ENCODE measurements around the gene ABI3. TPM values are rescaled to one million over a fixed set of nuclear protein-coding genes. Genes with fewer than 3 reads are reported as not detected.

The ABI3 gene
- total RNA-seq, 2 donors from 2014 or later: 5.7 to 12.5 TPM

DNA sequence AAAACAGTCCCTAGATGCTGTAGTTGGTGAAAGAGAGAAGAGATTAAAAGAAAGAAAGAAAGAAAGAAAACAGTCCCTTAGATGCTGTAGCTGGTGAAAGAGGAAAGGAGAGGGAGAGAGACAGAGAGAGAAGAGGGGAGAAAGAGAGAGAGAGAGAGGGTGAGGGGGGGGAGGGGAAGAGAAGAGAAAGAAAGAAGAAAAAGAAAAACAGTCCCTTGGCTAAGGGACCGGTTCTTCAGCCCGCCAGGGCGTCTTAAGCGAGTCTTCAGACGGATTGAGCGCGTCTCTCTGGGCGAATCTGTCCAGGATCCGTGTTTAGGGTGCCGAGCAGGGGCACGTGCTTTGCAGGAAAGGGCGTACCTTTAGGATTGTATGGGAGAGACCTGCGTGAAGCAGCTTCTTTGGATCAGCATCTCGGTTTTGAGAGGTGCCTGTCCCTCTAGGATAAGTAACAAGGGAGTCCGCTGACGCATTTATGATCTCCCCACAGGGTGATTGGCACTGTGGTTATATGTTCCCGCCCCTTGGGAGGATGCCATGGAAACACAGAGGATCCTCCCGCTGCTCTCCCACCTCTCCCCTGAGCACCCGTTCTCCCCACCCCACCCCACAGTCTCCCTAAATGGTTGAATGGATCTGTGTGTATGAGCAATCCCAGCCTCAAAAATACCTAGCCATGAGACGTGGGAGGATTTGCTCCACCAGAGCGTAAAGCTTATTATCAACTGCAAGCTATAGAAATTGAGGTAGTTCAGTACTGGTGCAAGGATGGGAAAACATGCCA is 16.8 kb upstream of the ABI3 start:
- DNase-seq: peak; percentile 63
- ATAC-seq: peak in 1 of 2 donors; percentile 25
- intact Hi-C loops (cut with DNase I): loop anchor here in 1 of 2 donors (5.0 kb wide), 1 partner anchor 34 kb away; no protein-coding TSS in a partner anchor

DNA sequence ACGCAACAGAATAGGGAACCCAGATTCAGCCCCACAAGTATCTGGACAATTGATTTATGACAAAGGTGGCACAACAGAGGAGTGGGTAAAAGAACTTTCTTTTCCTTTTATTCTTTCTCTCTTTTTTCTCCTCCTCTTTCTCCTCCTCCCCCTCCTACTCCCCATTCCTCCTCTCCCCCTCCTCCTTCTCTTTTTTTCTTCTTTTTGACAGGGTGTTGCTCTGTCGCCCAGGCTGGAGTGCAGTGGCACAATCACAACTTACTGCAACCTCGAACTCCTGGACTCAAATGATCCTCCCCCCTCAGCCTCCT is 16.3 kb upstream of the ABI3 start:
- intact Hi-C loops (cut with DNase I): loop anchor here in 1 of 2 donors (5.0 kb wide), 1 partner anchor 33 kb away; no protein-coding TSS in a partner anchor
- DNase-seq: no peak
- ATAC-seq: no peak

DNA sequence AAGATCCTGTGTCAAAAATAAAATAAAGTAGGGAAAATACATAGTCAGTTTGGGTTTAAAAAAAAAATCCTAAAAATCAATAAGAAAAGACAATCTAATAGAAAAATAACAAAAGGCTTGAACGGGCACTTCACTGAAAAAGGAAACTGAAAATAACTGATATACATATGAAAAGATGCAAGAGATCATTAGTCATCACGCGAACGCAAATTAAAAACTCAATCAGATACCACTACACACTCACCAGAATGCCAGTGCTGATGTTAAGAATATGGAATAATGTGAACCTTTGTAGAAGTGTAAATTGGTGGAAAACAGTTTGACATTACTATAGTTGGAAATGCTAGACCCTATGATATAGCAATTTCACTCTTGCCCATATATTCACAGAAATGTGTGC is 14.8 kb upstream of the ABI3 start:
- DNase-seq (no peak), ATAC-seq (no peak)
- intact Hi-C loops (cut with DNase I): no loop called here

DNA sequence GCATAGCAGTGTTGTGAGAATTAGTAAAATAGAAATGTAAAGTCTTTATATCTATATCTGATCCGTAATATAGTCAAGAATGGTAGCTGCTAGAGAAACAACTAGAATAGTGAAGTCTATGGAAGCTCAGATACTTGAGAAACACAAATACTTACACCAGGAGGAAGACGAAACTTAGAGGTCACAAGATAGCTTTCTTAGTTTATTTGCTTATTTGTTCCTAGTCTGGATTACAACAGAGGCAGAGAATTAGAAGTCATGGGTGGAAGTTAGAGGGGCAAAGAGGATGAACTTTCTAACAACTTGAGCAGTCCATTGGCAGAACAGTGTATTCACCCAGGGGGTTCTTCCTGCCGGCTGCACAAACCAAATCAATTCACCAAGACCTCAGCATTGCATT is 14.0 kb upstream of the ABI3 start:
- ATAC-seq: no peak
- intact Hi-C loops (cut with DNase I): no loop called here
- no peak for DNase-seq

DNA sequence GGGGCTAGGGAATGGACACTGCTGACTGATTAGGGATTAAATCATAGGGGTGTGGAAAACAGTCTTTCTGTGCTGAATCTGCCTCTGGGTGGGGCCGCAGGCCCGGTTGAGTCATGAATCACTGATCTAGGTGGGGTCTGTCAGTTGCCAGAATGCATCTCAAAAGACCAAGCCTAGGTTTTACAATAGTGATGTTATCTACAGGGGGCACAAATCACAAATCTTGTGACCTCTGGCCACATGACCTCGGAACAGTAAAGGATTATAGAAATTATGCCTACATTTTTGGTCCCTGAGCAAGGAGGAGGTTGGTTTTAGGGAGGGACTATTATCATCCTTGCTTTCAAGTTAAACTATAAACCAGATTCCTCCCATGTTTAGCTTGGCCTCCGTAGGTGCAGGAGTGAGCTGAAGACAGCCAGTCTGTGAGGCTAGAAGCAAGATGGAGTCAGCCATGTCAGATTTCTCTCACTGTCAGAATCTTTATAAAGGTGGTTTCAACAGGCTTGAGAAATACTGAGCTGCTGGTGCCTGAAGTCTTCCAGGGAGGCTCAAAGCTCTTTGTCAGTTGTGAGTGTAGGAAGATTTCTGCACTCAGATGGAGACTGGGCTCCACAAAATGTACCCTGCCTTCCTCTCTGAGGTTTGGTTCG is 13.0 kb upstream of the ABI3 start:
- no peak for ATAC-seq

DNA sequence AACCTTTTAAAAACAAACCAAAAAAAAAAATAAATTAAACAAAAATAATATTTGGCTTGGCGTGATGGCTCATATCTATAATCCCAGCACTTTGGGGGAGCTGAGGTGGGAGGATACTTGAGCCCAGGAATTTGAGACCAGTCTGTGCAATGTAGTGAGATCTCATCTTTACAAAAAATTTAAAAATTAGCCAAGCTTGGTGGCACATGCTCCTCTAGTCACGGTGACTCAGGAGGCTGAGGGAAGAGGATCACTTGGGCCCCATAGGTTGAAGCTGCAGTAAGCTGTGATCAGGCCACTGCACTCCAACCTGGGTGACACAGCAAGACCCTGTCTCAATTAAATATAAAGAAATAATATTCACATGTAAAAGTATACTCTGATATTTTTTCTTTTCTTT is 12.3 kb upstream of the ABI3 start:
- ATAC-seq (no peak), DNase-seq (no peak)
- intact Hi-C loops (cut with DNase I): no loop called here

More for the DNA sequence above, 13.0 kb upstream of the ABI3 start:
- intact Hi-C loops (cut with DNase I): no loop called here
- DNase-seq: no peak

DNA sequence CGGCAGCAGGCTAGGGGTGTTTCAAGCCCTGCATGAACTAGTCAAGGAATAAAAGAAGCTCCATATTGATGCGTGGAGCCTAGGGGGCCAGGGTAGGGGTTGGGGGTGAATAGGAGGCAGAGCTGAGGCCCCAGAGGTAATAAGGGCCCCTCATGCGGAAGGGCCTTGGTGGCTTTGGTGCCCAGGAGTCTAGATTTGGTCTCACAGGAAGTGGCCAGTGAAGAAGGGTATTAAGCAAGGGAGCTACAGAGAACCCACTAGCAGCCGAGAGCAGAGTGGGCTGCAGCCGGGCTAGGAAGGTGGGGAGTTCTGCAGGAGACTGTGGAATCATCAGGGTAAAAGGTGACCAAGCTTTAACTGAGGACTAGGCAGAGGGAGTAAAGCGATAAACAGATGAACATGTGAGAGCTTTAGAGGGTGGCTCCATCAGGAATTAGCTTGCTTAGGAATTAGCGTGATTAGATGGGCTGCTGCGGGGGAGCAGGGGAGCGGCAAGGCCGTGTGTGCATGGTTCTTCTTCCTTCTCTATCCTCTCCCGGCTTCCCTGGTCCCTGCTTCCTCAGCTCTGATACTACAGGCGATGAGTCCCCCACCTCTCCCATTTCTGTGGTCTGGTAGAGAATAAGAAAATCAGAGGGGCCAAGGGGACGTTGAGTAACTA is 10.0 kb upstream of the ABI3 start:
- DNase-seq: no peak
- intact Hi-C loops (cut with DNase I): no loop called here

DNA sequence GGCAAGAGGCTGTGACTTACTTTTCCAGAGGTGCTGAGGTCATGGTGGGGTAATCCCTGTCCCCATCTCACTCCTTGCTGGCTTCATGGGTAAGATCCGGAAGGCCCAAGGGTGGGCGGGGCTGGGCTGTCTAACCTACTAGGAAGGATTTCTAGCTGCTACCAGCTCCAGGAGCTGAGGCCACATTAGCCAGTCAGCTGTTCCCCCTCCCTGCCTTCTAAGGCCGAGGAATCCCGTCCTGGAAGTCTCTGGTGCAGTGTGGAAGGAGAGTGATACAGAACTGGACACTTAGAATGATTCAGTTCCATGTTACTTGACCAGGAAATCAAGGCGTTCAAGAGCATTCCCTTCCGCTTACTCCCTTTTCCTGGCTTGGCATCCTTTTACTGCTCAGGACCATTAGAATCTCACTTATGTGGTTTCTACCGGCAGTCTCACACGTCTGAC is 9.0 kb upstream of the ABI3 start:
- ATAC-seq (no peak), DNase-seq (no peak)
- intact Hi-C loops (cut with DNase I): no loop called here

More for the DNA sequence above, 10.0 kb upstream of the ABI3 start:
- ATAC-seq: no peak

DNA sequence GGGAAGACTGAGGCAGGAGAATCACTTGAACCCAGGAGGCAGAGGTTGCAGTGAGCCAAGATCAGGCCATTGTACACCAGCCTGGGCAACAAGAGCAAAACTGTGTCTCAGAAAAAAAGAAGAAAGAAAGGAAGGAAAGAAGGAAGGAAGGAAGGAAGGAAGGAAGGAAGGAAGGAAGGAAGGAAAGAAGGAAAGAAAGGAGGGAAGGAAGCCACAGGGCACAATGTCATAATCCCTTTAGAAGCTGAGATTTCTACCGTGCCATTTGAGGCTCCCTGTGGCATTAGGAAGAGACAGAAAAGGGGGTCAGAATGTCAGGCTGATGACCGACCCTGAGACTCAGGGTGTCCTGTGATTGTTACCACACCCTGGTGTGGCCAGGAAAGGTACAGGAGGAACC is 6.7 kb upstream of the ABI3 start:
- ATAC-seq (no peak), DNase-seq (no peak)
- intact Hi-C loops (cut with DNase I): no loop called here

DNA sequence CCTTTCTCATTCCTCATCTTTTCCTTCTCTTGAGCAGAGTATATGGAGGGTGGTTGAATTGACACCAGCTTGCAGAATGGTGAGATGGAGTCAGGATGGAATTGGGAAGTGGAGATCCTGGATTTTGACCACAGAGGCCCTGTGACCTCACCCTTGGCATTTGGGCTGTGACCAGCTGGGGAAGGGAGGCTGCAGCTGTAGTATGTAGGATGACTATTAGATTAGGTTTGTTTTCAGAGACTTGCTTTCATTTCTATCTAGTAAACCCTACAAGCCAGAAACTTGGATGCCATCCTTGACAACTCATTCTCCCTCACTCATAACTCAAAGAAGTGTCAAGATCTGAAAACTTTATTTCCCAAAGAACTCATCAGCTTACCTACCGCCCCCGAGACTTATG is 6.0 kb upstream of the ABI3 start:
- intact Hi-C loops (cut with DNase I): no loop called here
- no peak for ATAC-seq
- DNase-seq: no peak

DNA sequence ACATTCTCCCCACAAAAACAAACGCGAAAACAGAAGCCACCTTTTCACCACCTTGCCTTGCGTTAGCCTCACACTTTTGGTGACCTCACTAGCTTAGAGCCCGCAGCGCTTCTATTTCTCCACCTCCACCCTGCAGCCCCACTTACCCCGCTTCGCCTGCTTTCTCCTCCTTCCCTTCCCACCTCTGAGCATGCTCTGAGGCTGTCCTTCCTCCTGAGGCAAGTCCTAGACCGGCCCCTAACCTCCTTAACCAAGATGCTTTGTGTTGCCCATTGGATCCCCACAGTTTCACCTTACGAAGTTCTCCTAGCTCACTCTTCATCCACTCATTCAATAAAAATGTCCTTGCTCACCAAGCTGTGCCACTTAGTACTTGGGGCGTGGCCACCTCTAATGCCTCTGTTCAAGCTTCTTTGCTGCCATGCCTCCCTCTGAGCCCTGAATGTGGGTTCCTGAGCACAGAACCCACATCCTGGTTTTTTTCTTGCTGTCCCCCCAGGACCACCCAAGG is 1.4 kb upstream of the ABI3 start:
- ATAC-seq (no peak), DNase-seq (no peak)
- intact Hi-C loops (cut with DNase I): no loop called here

DNA sequence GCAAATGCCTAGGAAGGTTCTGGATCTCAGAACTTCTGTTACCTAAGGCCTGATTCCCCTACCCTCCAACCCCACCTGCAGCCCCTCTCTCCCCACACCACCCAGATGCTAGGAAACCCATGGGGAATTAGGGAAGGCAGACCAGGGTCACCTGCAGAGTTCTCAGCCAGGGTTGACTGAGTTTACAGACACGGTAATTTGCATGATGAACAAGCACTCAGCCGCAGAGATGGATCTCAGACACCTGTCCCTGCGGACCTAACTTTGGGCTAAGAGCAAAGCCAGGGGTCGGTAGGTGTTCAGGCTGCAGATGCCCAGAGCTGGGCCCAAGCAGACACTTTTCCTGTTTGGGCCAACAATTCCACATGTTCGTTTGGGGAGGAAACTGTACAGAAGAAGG is 2.9 kb downstream of the ABI3 start:
- intact Hi-C loops (cut with DNase I): no loop called here
- DNase-seq (no peak), ATAC-seq (no peak)

DNA sequence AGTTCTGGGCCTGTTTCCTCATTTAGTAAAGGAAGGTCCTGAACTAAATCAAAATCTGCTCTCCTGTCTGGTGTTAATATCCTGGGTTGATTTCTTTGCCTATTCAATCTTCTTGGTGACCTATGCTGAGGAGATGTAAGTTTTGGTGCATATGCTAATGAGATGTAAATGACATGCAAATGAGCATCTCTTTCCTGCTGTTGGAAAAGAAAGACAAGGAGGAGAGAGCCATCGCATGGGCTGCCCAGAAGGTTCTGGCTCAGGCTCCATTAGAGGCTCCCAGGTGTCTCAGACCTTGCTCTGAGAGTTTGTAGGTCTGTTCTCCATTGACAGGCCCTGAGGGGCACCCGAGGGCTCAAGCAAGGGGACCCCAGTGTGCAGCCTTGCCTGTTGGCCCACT is 3.3 kb downstream of the ABI3 start:
- intact Hi-C loops (cut with DNase I): no loop called here

DNA sequence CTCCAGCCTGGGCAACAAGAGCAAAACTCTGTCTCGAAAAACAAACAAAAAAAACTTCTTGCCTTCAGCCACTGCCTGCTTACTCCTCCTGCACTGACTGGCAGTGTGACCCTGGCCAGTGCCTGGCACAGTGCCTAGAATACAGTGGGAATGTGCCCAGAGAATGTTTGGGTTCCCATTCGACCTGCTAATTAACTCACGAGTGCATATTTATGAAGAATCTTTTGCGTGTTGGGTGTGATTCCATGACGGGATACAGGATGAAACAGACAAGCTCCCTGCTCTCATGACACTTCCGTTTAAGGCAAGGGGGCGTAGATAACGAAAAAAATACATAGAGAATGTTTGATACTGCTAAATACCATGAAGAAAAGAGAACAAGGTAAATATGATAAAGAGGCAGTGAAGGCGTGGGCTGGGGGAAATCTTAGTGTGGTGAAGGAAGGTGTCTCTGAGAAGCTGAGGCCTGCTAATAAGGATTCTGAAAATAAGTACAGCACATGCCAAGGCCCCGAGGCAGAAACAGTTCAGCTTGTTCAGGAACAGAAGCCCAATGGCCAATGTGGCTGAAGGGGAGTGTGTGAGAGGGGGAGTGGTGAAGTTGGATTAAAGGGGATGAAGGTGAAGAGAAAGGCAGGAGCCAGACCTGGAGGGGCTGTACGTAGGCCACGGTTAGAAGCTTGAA is 4.3 kb downstream of the ABI3 start:
- intact Hi-C loops (cut with DNase I): no loop called here
- no peak for DNase-seq

More for the DNA sequence above, 3.3 kb downstream of the ABI3 start:
- DNase-seq (no peak), ATAC-seq (no peak)

DNA sequence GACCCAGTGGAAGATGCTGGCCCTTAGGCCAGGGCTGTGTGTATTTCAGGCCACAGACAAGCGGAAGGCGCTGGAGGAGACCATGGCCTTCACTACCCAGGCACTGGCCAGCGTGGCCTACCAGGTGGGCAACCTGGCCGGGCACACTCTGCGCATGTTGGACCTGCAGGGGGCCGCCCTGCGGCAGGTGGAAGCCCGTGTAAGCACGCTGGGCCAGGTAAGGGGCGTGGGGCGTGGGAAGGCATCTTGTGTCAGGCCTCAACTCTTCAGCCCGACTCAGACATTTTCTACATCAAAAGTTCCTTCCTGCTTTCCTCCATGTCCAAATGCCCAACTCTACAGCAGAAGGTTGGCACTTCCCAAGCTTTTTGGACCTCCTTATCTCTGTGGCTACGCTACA is 6.0 kb downstream of the ABI3 start:
- ATAC-seq: no peak
- DNase-seq: no peak
- intact Hi-C loops (cut with DNase I): no loop called here

More for the DNA sequence above, 4.3 kb downstream of the ABI3 start:
- ATAC-seq: no peak

DNA sequence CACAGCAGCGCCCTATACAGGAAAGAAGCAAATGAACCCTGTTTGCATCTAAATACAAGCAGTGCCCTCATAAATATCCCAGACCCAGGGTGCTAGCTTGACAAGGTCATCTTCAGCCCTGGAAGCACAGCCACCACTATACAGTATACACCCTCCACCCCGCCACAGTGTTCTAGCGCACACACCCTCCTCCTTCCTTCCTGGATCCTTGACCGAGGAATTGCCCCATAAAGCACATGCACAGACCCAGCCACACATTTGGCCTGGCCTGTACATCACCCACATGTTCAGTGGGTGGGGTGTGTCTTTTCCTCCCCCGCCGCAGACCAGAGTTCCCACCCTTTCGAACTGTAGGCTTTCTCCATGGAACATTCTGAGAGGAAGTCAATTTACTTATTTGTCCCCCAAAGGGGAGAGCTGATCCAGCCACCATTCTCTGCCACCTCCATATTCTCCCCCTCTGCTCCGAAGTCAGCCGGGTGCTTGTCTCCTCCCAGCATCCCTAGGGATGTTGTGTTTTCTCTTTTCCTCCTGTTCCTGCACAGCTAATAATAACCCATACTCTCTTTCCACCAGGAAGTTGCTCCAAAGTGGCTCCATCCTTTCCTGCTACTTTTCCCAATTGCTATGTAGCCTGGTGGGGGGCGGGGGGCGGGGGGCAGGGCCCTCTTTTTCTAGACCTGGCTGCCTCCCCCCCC is 6.6 kb downstream of the ABI3 start:
- intact Hi-C loops (cut with DNase I): no loop called here
- DNase-seq: peak; percentile 71
- ATAC-seq: peak; percentile 9 to 76

DNA sequence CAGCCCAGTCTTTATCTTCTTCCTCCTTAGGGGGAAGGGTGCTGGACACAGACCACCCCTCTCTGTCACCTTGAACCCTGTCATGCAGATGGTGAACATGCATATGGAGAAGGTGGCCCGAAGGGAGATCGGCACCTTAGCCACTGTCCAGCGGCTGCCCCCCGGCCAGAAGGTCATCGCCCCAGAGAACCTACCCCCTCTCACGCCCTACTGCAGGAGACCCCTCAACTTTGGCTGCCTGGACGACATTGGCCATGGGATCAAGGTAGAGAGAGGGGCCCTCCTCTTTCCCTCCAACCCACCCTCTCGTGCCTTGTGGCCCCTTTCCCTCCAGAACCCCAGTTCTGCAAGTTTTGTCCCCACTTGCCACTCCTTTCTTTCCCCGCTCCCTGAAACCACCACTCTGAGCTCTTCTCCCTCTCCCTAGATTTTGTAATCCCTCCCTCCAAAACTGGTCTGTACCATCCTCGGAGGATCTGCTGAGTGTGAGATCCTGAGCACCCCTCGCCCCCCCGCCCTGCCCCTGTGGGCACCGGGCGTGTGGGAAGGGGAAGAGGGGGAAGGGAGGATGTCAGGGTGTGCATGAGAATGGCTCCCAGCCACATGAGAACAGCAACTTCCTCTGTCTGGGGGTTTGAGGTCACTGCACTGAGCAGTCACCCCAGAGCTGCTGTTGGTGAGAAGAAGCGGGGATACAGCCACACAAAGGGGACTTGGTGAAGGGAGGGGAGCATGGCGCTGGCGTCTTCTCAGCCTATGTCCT is 7.3 kb downstream of the ABI3 start:
- intact Hi-C loops (cut with DNase I): no loop called here
- ATAC-seq (peak; percentile 75 to 77), DNase-seq (peak; percentile 57)
